Measurements from ENCODE around the gene NEU4.

- TF ChIP-seq, protein P1, sequence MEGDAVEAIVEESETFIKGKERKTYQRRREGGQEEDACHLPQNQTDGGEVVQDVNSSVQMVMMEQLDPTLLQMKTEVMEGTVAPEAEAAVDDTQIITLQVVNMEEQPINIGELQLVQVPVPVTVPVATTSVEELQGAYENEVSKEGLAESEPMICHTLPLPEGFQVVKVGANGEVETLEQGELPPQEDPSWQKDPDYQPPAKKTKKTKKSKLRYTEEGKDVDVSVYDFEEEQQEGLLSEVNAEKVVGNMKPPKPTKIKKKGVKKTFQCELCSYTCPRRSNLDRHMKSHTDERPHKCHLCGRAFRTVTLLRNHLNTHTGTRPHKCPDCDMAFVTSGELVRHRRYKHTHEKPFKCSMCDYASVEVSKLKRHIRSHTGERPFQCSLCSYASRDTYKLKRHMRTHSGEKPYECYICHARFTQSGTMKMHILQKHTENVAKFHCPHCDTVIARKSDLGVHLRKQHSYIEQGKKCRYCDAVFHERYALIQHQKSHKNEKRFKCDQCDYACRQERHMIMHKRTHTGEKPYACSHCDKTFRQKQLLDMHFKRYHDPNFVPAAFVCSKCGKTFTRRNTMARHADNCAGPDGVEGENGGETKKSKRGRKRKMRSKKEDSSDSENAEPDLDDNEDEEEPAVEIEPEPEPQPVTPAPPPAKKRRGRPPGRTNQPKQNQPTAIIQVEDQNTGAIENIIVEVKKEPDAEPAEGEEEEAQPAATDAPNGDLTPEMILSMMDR (IDR thresholded peaks at IDR 0.05 in 8 of 11, conservative IDR thresholded peaks at IDR 0.05 in 3 of 11) = no peak
- TF ChIP-seq POLR2A (IDR thresholded peaks at IDR 0.05) = no peak
- no peak for TF ChIP-seq POLR2AphosphoS5 (IDR thresholded peaks at IDR 0.05)
Measured at GRCh38 chr2:241833101-241833663, 24.2 kb downstream of the NEU4 start.

Data from spleen (tissue), 7 donors.